ENCODE measurements around the gene XPA.
A peak's percentile ranks its signal among the peaks of the same experiment; 100 is the strongest.

XPA gene

GRCh38 chr9:97633859-97634490 lies 63.2 kb downstream of the XPA start:
- no peak for TF ChIP-seq TEAD4 (IDR thresholded peaks at IDR 0.05)
- no peak for TF ChIP-seq RAD21 (IDR thresholded peaks at IDR 0.05; ENCODE audit: low read depth)
- peak; percentile 9; the same call in 1 of the 2 replicates for TF ChIP-seq EP300 (IDR thresholded peaks at IDR 0.05; ENCODE audit: borderline replicate concordance)
- TF ChIP-seq YY1 (IDR thresholded peaks at IDR 0.05; ENCODE audit: low read depth), result no peak
- peak; percentile 7; the same call in 1 of the 2 replicates for TF ChIP-seq MAX (IDR thresholded peaks at IDR 0.05)
- no peak for TF ChIP-seq NFIC (IDR thresholded peaks at IDR 0.05)
- TF ChIP-seq ZBTB7A (IDR thresholded peaks at IDR 0.05; ENCODE audit: low read depth), result no peak
- TF ChIP-seq REST (IDR thresholded peaks at IDR 0.05; ENCODE audit: low read depth), result no peak
- no peak for TF ChIP-seq TCF12 (IDR thresholded peaks at IDR 0.05; ENCODE audit: low read depth)
- no peak for TF ChIP-seq USF1 (IDR thresholded peaks at IDR 0.05)
- TF ChIP-seq FOXM1 (IDR thresholded peaks at IDR 0.05; ENCODE audit: borderline replicate concordance, low read depth), result 0 out of 2 replicates have a peak, but pooled peaks have one; percentile 1

- TF ChIP-seq MAX (IDR thresholded peaks at IDR 0.05), result peak; percentile 85
- TF ChIP-seq RAD21 (IDR thresholded peaks at IDR 0.05; ENCODE audit: low read depth), result no peak
- TF ChIP-seq ZBTB7A (IDR thresholded peaks at IDR 0.05; ENCODE audit: low read depth), result no peak
- no peak; the same call in 1 of the 2 replicates for TF ChIP-seq TCF12 (IDR thresholded peaks at IDR 0.05; ENCODE audit: low read depth)
- no peak for TF ChIP-seq CEBPB (IDR thresholded peaks at IDR 0.05)
- no peak for TF ChIP-seq REST (IDR thresholded peaks at IDR 0.05; ENCODE audit: low read depth)
- 0 out of 2 replicates have a peak, but pooled peaks have one; percentile 29 for TF ChIP-seq TEAD4 (IDR thresholded peaks at IDR 0.05)
- TF ChIP-seq EP300 (IDR thresholded peaks at IDR 0.05; ENCODE audit: borderline replicate concordance), result peak; percentile 15; the same call in 1 of the 2 replicates
- TF ChIP-seq CREB1 (IDR thresholded peaks at IDR 0.05; ENCODE audit: low read depth), result peak; percentile 81
- TF ChIP-seq YY1 (IDR thresholded peaks at IDR 0.05; ENCODE audit: low read depth), result peak; percentile 45; the same call in 1 of the 2 replicates
- peak; percentile 81 for TF ChIP-seq USF1 (IDR thresholded peaks at IDR 0.05)
- peak; percentile 29 for TF ChIP-seq NFIC (IDR thresholded peaks at IDR 0.05)
- peak; percentile 81 for TF ChIP-seq TAF1 (IDR thresholded peaks at IDR 0.05; ENCODE audit: low read depth)
- TF ChIP-seq EGR1 (IDR thresholded peaks at IDR 0.05), result no peak; the same call in 1 of the 2 replicates
- TF ChIP-seq FOXM1 (IDR thresholded peaks at IDR 0.05; ENCODE audit: borderline replicate concordance, low read depth), result peak; percentile 2; the same call in 1 of the 2 replicates
Observed at GRCh38 chr9:97632985-97633858, 63.9 kb downstream of the XPA start, which contains the start of the genes NCBP1 and TSTD2. TSS of gene NCBP1 (plus strand) at chr9:97633821. CDS start at chr9:97633882, 61 bp downstream. TSS of gene TSTD2 (minus strand) at chr9:97633368. CDS start at chr9:97627562, 5,806 bp downstream.

- no peak for TF ChIP-seq YY1 (IDR thresholded peaks at IDR 0.05; ENCODE audit: low read depth)
- TF ChIP-seq TEAD4 (IDR thresholded peaks at IDR 0.05), result no peak
- TF ChIP-seq FOXM1 (IDR thresholded peaks at IDR 0.05; ENCODE audit: borderline replicate concordance, low read depth), result no peak
- TF ChIP-seq REST (IDR thresholded peaks at IDR 0.05; ENCODE audit: low read depth), result no peak
- TF ChIP-seq NFIC (IDR thresholded peaks at IDR 0.05), result no peak
- TF ChIP-seq EP300 (IDR thresholded peaks at IDR 0.05; ENCODE audit: borderline replicate concordance), result no peak
- no peak for TF ChIP-seq TCF12 (IDR thresholded peaks at IDR 0.05; ENCODE audit: low read depth)
Observed at GRCh38 chr9:97632248-97632984, 64.7 kb downstream of the XPA start.
